Calu3 (cell line): ENCODE results near the gene TTC12. TPM values are rescaled to one million over a fixed set of nuclear protein-coding genes. Genes with fewer than 3 reads are reported as not detected.

ENCODE experiments used
- BruUV-seq: library from RNA; stranded (reverse); fragments of 400-500 nt; replicated peaks from 2 replicates; lab custom pipeline; 2021; lab: Mats Ljungman, UMichigan
- CTCF ChIA-PET: fragments of 300-600 bp; sonication (Branson Sonifier 250); formaldehyde crosslinking; loops from one replicate; lab custom pipeline; 2022; ENCODE audit warnings: antibody characterized with exemption; lab: Charles Lee
- DNase-seq: peaks from one replicate; pipeline ENCODE4 v3.0.0; 2022
- H3K27ac Mint-ChIP-seq: one replicate; pipeline ENCODE4 v1.8.0; 2022; ENCODE audit warnings: mixed read lengths; ENCODE audit not compliant: unreplicated experiment
- H3K27me3 Mint-ChIP-seq: one replicate; pipeline ENCODE4 v1.8.0; 2022; ENCODE audit warnings: mixed read lengths; ENCODE audit not compliant: unreplicated experiment
- H3K36me3 Mint-ChIP-seq: one replicate; pipeline ENCODE4 v1.8.0; 2022; ENCODE audit warnings: mild to moderate bottlenecking, moderate library complexity, mixed read lengths; ENCODE audit not compliant: insufficient read depth, unreplicated experiment
- H3K4me1 Mint-ChIP-seq: one replicate; pipeline ENCODE4 v1.8.0; 2022; ENCODE audit warnings: mild to moderate bottlenecking, low read depth, mixed read lengths; ENCODE audit not compliant: unreplicated experiment
- H3K4me3 Mint-ChIP-seq: one replicate; pipeline ENCODE4 v1.8.0; 2022; ENCODE audit warnings: mild to moderate bottlenecking, low read depth, moderate library complexity, mixed read lengths; ENCODE audit not compliant: unreplicated experiment
- H3K9me3 Mint-ChIP-seq: one replicate; pipeline ENCODE4 v1.8.0; 2022; ENCODE audit warnings: low read depth, mixed read lengths; ENCODE audit not compliant: unreplicated experiment
- CTCF ChIP-seq: fragments of 200-600 bp; IDR thresholded peaks from one replicate; pipeline ENCODE4 v1.8.0; 2022; ENCODE audit warnings: antibody characterized with exemption; ENCODE audit not compliant: unreplicated experiment
- intact Hi-C: fragments of 100-400 bp; cut with micrococcal nuclease; formaldehyde crosslinking; loops from one replicate; pipeline ENCODE4 v1.10.0; 2022; ENCODE audit not compliant: unreplicated experiment
- total RNA-seq: library from RNA; stranded (reverse); gene quantifications from 2 replicates; pipeline ENCODE4 v1.2.3, GENCODE V29; 2022

TTC12 gene
- total RNA-seq, 1 experiment from 2014 or later: 15.0 TPM

DNA sequence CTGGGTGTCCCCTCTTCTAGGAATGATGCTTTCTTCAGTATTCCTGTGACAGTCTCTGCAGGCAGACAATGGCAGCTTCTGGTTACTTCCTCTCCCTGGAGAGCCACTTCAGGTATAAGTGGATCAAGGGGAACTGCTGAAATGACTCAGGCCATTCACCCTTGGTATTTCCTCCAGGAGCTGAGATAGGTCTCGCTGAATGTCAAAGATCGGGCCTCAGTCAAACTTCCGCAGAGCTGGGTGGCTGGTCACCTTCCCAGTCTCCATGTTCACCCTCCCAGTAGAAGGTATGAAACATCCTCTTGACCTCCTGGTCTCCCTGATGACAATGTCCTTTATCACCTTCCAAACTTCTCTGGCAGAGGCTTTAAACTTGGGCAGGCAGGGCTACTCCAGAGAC, 71.4 kb downstream of the TTC12 start:
- no TSS peak for BruUV-seq
- DNase-seq: no peak
- H3K9me3 Mint-ChIP-seq: no peaks in the 10 kb centered on the region
- H3K4me1 Mint-ChIP-seq: no peaks in the 10 kb centered on the region
- intact Hi-C loops: no loop called here
- H3K4me3 Mint-ChIP-seq: no peak overlapping the region
- CTCF ChIA-PET: no interaction called here
- no peak for TF ChIP-seq CTCF
- H3K27me3 Mint-ChIP-seq: no peaks in the 10 kb centered on the region
- no peaks in the 10 kb centered on the region for H3K36me3 Mint-ChIP-seq
- H3K27ac Mint-ChIP-seq: no peak overlapping the region

DNA sequence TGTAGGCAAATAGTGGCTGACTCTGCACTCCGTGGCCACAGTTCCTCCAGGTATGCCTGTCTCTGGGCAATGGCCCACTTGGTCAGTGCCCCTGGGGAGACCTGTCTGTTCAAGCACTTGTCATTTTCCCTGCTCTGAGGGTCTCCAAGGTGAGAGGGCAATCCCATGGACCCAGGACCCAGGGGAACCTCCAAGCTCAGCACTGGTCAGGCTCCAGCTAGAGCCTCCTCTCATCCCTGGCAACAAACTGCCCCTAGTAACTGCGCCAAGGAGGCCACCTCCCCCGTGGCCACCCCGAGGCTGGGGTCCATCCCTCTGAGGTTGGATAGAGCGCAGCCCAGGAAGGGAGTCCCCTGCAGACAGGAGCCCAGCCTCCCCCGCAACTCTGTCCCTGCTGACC, 72.5 kb downstream of the TTC12 start:
- intact Hi-C loops: no loop called here
- no peak overlapping the region for H3K4me3 Mint-ChIP-seq
- H3K27ac Mint-ChIP-seq: no peak overlapping the region
- no peaks in the 10 kb centered on the region for H3K36me3 Mint-ChIP-seq
- CTCF ChIA-PET: no interaction called here
- H3K27me3 Mint-ChIP-seq: no peaks in the 10 kb centered on the region
- BruUV-seq: no TSS peak
- H3K9me3 Mint-ChIP-seq: no peaks in the 10 kb centered on the region
- H3K4me1 Mint-ChIP-seq: no peaks in the 10 kb centered on the region
- no peak for DNase-seq
- TF ChIP-seq CTCF: no peak

- intact Hi-C loops: no loop called here
- Mint-ChIP-seq H3K9me3 (no peaks in the 10 kb centered on the region), H3K27me3 (no peaks in the 10 kb centered on the region), H3K27ac (no peak within 1 kb of the TSS), H3K36me3 (no peaks in the 10 kb centered on the region), H3K4me1 (no peaks in the 10 kb centered on the region), H3K4me3 (no peak within 1 kb of the TSS)
- TF ChIP-seq CTCF: no peak
- CTCF ChIA-PET: no interaction called here
- no TSS peak for BruUV-seq
- DNase-seq: peak; percentile 31
Measured at GRCh38 chr11:113387605-113388211, 73.3 kb downstream of the TTC12 start, which contains the start of gene ANKK1. ANKK1 (plus strand) TSS chr11:113387779; CDS start chr11:113387885, 106 bp downstream.

DNA sequence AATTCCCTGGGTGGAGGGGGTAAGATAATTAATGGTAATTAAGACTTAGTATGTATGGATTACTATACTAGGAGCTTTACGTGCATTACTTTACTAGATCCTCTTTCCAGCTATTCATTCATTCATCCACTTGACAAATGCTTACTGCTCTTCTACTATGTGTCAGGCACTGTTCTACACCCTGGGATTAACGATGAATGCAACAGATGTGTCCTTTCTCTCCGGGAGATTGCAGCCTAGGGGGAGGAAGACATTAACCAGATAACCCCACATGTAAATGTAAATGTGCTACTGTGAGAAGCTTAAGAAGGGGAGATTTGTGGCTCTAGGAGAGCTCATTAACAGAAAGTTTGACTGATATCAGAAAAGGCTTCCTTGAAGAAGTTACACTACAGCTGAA, 74.9 kb downstream of the TTC12 start:
- CTCF ChIA-PET: no interaction called here
- Mint-ChIP-seq H3K4me1 (no peaks in the 10 kb centered on the region), H3K9me3 (no peaks in the 10 kb centered on the region), H3K4me3 (no peak overlapping the region), H3K27ac (no peak overlapping the region), H3K27me3 (no peaks in the 10 kb centered on the region), H3K36me3 (no peaks in the 10 kb centered on the region)
- intact Hi-C loops: no loop called here
- BruUV-seq: no TSS peak
- TF ChIP-seq CTCF: no peak
- no peak for DNase-seq
